Stomach (tissue), 9 donors: ENCODE data around the gene TRPM1. TPM values are rescaled to one million over a fixed set of nuclear protein-coding genes. Genes with fewer than 3 reads are reported as not detected.

ENCODE experiments used
- DNase-seq, 2 donors: peaks; one replicate each; pipeline versions ENCODE4 v3.0.0 to v3.0.0-alpha.2; 2013 to 2019
- H3K27ac ChIP-seq, 5 donors: fragments of 200-600 bp in 4 of 5; sonication (generic) in 4 of 5; one replicate each; pipeline ENCODE4 v1.5.1; 2013 to 2019; ENCODE audit warnings: mild to moderate bottlenecking in 1 of 5, moderate library complexity in 1 of 5
- H3K27me3 ChIP-seq, 3 donors: fragments of 200-600 bp; sonication (generic); one replicate each; pipeline ENCODE4 v1.5.1; 2017 to 2019; ENCODE audit warnings: mixed run types in 1 of 3
- H3K36me3 ChIP-seq, 4 donors: fragments of 200-600 bp; sonication (generic); 1 replicate in 3 of 4; 2 replicates in 1 of 4; pipeline ENCODE4 v1.5.1; 2016 to 2019
- H3K4me1 ChIP-seq, 4 donors: fragments of 200-600 bp; sonication (generic); one replicate each; pipeline ENCODE4 v1.5.1; 2016 to 2019
- H3K4me3 ChIP-seq, 4 donors: fragments of 200-600 bp; sonication (generic) in 3 of 4; one replicate each; pipeline ENCODE4 v1.5.1; 2016 to 2019; ENCODE audit warnings: mild to moderate bottlenecking in 1 of 4
- H3K9me3 ChIP-seq, 4 donors: fragments of 200-600 bp; sonication (generic); one replicate each; pipeline ENCODE4 v1.5.1; 2016 to 2019
- EP300 ChIP-seq: sonication (generic); formaldehyde crosslinking; IDR thresholded peaks from one replicate; pipeline ENCODE4 v1.6.1; 2017; ENCODE audit warnings: antibody characterized with exemption
- POLR2A ChIP-seq, 4 donors: fragments of 450-650 bp; IDR thresholded peaks; one replicate each; pipeline ENCODE4 v1.6.1; 2016; ENCODE audit warnings: antibody characterized with exemption in 4 of 4, control low read depth in 2 of 4, mild to moderate bottlenecking in 1 of 4, moderate library complexity in 1 of 4
- POLR2AphosphoS5 ChIP-seq, 3 donors: sonication (generic); formaldehyde crosslinking; IDR thresholded peaks; one replicate each; pipeline ENCODE4 v1.6.1; 2016; ENCODE audit warnings: antibody characterized with exemption in 3 of 3
- WGBS, 5 donors: extraction: QIAGEN DNeasy Blood & Tissue Kit in 3 of 5; methylation state at CpG; one replicate each; pipeline versions ENCODE4 v1.1.5 to v1.1.7; 2013 to 2018; 5-methylcytosine and 5-hydroxymethylcytosine counted together
- intact Hi-C: fragments of 100-400 bp; cut with DNase I; formaldehyde crosslinking; loops from one replicate; pipeline ENCODE4 v1.15.1; 2023; ENCODE audit warnings: low total_unique reads
- polyA plus RNA-seq, 3 donors: library from polyadenylated mRNA; stranded (reverse); fragments of 200-250 nt; gene quantifications; one replicate each; pipeline ENCODE4 v1.2.3, GENCODE V29; 2013
- total RNA-seq, 5 donors: library from RNA; depleted of rRNA; stranded (reverse); fragments of >200 nt; gene quantifications; one replicate each; pipeline versions ENCODE4 v1.1.0 to v1.2.3, GENCODE V29; 2014 to 2016
- TF ChIP-seq, protein P1 (sequence below), 7 experiments: fragments of 450-650 bp in 4 of 7; fragments of 200-600 bp in 3 of 7; sonication (generic) in 3 of 7; IDR thresholded peaks; one replicate each; pipeline ENCODE4 v1.5.1; 2016 to 2019; ENCODE audit warnings: antibody characterized with exemption in 7 of 7, control low read depth in 2 of 7, mild to moderate bottlenecking in 1 of 7
- donor health status: healthy with polysubstance abuse.
- donor health status: Bipolar disorder and iron deficiency.
- donor health status: healthy.

The TRPM1 gene
- total and polyA plus RNA-seq, 8 donors: 0.15 TPM; not detected in 7

DNA sequence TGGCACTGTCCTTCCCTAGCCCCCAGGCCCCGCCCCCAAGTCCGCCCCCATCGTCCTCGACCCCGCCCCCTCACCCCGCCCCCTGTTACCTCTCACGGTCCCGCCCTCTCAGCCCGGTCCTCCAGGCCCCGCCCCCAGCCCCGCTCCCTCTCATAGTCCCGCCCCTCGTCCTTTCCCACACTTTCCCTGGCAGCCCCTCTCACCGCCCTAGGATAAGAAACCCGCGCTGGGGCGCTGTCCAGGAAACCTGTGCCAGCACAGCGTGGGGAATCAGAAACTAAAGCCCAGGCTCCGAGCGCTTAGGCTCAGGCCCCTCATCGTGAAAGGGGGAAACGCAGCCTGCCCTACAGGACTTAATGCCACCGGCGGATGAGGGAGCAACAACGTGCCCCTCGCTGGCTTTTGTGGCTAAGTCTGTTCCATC is 20.9 kb downstream of the TRPM1 start:
- Histone ChIP-seq H3K4me3 (peak overlapping the region; percentile 15 to 30 (median 22)), H3K36me3 (no peaks in the 10 kb centered on the region), H3K27ac (peak overlapping the region; percentile 72 to 83 (median 79)), H3K9me3 (no peaks in the 10 kb centered on the region), H3K4me1 (peaks cover 19 to 44% (median 35%) of the 10 kb centered on the region in 4 donors), H3K27me3 (peaks cover 0 to 13% (median 0%) of the 10 kb centered on the region in 3 donors)
- DNase-seq: peak; percentile 74 to 81
- TF ChIP-seq, protein P1, sequence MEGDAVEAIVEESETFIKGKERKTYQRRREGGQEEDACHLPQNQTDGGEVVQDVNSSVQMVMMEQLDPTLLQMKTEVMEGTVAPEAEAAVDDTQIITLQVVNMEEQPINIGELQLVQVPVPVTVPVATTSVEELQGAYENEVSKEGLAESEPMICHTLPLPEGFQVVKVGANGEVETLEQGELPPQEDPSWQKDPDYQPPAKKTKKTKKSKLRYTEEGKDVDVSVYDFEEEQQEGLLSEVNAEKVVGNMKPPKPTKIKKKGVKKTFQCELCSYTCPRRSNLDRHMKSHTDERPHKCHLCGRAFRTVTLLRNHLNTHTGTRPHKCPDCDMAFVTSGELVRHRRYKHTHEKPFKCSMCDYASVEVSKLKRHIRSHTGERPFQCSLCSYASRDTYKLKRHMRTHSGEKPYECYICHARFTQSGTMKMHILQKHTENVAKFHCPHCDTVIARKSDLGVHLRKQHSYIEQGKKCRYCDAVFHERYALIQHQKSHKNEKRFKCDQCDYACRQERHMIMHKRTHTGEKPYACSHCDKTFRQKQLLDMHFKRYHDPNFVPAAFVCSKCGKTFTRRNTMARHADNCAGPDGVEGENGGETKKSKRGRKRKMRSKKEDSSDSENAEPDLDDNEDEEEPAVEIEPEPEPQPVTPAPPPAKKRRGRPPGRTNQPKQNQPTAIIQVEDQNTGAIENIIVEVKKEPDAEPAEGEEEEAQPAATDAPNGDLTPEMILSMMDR (IDR thresholded peaks at IDR 0.05): no peak
- TF ChIP-seq POLR2A (IDR thresholded peaks at IDR 0.05) (no peak), POLR2AphosphoS5 (IDR thresholded peaks at IDR 0.05) (peak in 1 of 3 donors; percentile 58), EP300 (no peak)
- intact Hi-C loops: no loop called here
- WGBS, 5 donors: 5 to 39% (median 15%) methylated on average over 12 to 26 of the region's 26 CpGs

GRCh38 chr15:31079519-31079918 is 22.0 kb downstream of the TRPM1 start:
- Histone ChIP-seq H3K36me3 (no peaks in the 10 kb centered on the region), H3K27ac (no peak overlapping the region), H3K27me3 (peaks cover 0 to 13% (median 0%) of the 10 kb centered on the region in 3 donors), H3K4me3 (no peak overlapping the region), H3K4me1 (peaks cover 19 to 44% (median 35%) of the 10 kb centered on the region in 4 donors), H3K9me3 (no peaks in the 10 kb centered on the region)
- 70 to 83% (median 71%) methylated on average over 2 of the region's 2 CpGs for WGBS, 5 donors
- intact Hi-C loops: no loop called here
- TF ChIP-seq, protein P1 (IDR thresholded peaks at IDR 0.05): no peak
- TF ChIP-seq POLR2AphosphoS5 (IDR thresholded peaks at IDR 0.05) (no peak), EP300 (no peak), POLR2A (IDR thresholded peaks at IDR 0.05) (no peak)
- no peak for DNase-seq

DNA sequence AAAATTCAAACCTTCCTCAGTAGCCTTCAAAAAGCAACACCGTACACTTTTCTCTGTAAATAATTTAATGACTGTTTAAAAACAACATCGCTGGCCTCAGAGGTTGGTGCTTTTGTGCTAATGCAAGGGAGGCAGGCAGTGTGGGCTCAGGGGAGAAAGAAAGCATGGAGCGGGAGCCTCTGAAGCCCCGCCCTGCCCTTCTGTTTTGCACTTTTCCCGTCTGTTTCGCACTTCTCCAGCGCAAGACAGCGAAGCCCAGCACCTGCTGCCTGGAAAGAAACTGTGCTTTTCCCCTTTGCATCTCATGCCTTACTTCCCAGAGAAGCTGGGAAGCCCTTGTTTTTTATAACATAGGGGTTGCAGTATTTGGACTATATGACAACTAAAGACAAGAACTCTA is 23.1 kb downstream of the TRPM1 start:
- H3K36me3 ChIP-seq: no peaks in the 10 kb centered on the region
- DNase-seq: no peak
- no peak overlapping the region for H3K27ac ChIP-seq
- H3K4me3 ChIP-seq: no peak overlapping the region
- H3K4me1 ChIP-seq: peaks cover 15 to 39% (median 28%) of the 10 kb centered on the region in 4 donors
- H3K9me3 ChIP-seq: no peaks in the 10 kb centered on the region
- WGBS, 5 donors: 64 to 80% (median 73%) methylated on average over 8 of the region's 8 CpGs
- H3K27me3 ChIP-seq: peaks cover 0 to 13% (median 0%) of the 10 kb centered on the region in 3 donors
- intact Hi-C loops: no loop called here
- TF ChIP-seq, protein P1 (IDR thresholded peaks at IDR 0.05): no peak
- TF ChIP-seq POLR2AphosphoS5 (IDR thresholded peaks at IDR 0.05) (no peak), EP300 (no peak), POLR2A (IDR thresholded peaks at IDR 0.05) (no peak)

DNA sequence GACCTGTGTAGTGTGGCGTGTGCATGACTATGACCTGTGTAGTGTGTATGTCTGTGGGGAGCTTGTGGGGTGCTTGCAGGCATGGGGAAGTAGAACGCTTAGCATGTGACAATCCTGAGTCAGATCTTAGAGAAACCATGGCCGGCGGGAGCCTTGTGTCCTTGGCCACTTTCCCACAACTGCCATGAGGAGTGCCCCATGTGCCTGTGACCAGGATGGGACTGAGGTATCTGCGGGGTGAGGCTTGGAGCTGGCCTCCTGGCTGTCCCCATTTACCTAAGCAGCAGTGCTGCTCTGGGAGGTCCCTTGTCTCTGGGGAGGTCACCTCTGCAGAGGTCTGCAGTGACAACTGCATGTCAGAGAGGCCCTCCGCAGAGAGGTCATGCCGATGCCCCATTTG is 23.6 kb downstream of the TRPM1 start:
- Histone ChIP-seq H3K4me1 (peaks cover 10 to 34% (median 23%) of the 10 kb centered on the region in 4 donors), H3K9me3 (no peaks in the 10 kb centered on the region), H3K27ac (no peak overlapping the region), H3K27me3 (peaks cover 0 to 13% (median 0%) of the 10 kb centered on the region in 3 donors), H3K4me3 (no peak overlapping the region), H3K36me3 (no peaks in the 10 kb centered on the region)
- intact Hi-C loops: no loop called here
- DNase-seq: no peak
- TF ChIP-seq POLR2AphosphoS5 (IDR thresholded peaks at IDR 0.05) (no peak), EP300 (no peak), POLR2A (IDR thresholded peaks at IDR 0.05) (no peak)
- TF ChIP-seq, protein P1 (IDR thresholded peaks at IDR 0.05): no peak
- WGBS, 5 donors: 71 to 88% (median 86%) methylated on average over 6 to 7 of the region's 7 CpGs
